ENCODE data around the gene RCAN2.

RCAN2 gene

GRCh38 chr6:46221222-46221793 is 269.9 kb downstream of the RCAN2 start:
- DNase-seq (ENCODE audit: insufficient read length, low spot score) (peak; percentile 25), FAIRE-seq (peak; percentile 89)

- no peak for FAIRE-seq
Measured at GRCh38 chr6:46220352-46221221, 270.7 kb downstream of the RCAN2 start.

GRCh38 chr6:46219661-46220060 is 271.6 kb downstream of the RCAN2 start:
- DNase-seq (ENCODE audit: insufficient read length, low spot score) (no peak), FAIRE-seq (peak; percentile 64)

More at GRCh38 chr6:46220352-46221221, 270.7 kb downstream of the RCAN2 start:
- DNase-seq (ENCODE audit: insufficient read length, low spot score), result peak; percentile 4

- no peak for FAIRE-seq
- DNase-seq (ENCODE audit: insufficient read length, low spot score), result no peak
Measured at GRCh38 chr6:46218457-46218856, 272.8 kb downstream of the RCAN2 start.

- peak; percentile 85 for FAIRE-seq
- peak; percentile 6 for DNase-seq (ENCODE audit: insufficient read length, low spot score)
Measured at GRCh38 chr6:46217671-46218131, 273.5 kb downstream of the RCAN2 start.

GRCh38 chr6:46216879-46217278 is 274.4 kb downstream of the RCAN2 start:
- DNase-seq (ENCODE audit: insufficient read length, low spot score) (no peak), FAIRE-seq (no peak)

GRCh38 chr6:46215777-46216176 is 275.5 kb downstream of the RCAN2 start:
- FAIRE-seq, result no peak
- DNase-seq (ENCODE audit: insufficient read length, low spot score), result no peak

GRCh38 chr6:46215213-46215612 is 276.0 kb downstream of the RCAN2 start:
- FAIRE-seq, result no peak

GRCh38 chr6:46211917-46212316 is 279.3 kb downstream of the RCAN2 start:
- DNase-seq (ENCODE audit: insufficient read length, low spot score), result no peak
- no peak for FAIRE-seq

More at GRCh38 chr6:46215213-46215612, 276.0 kb downstream of the RCAN2 start:
- DNase-seq (ENCODE audit: insufficient read length, low spot score), result no peak

GRCh38 chr6:46210294-46210693 is 281.0 kb downstream of the RCAN2 start:
- no peak for FAIRE-seq

GRCh38 chr6:46208303-46208702 is 282.9 kb downstream of the RCAN2 start:
- no peak for FAIRE-seq

More at GRCh38 chr6:46210294-46210693, 281.0 kb downstream of the RCAN2 start:
- DNase-seq (ENCODE audit: insufficient read length, low spot score), result no peak

GRCh38 chr6:46207174-46207573 is 284.1 kb downstream of the RCAN2 start:
- FAIRE-seq (no peak), DNase-seq (ENCODE audit: insufficient read length, low spot score) (no peak)

More at GRCh38 chr6:46208303-46208702, 282.9 kb downstream of the RCAN2 start:
- DNase-seq (ENCODE audit: insufficient read length, low spot score), result no peak

- no peak for FAIRE-seq
- DNase-seq (ENCODE audit: insufficient read length, low spot score), result no peak
Measured at GRCh38 chr6:46204880-46205650, 286.2 kb downstream of the RCAN2 start.

GRCh38 chr6:46203391-46204177 is 287.7 kb downstream of the RCAN2 start:
- no peak for FAIRE-seq

GRCh38 chr6:46201702-46202101 is 289.5 kb downstream of the RCAN2 start:
- DNase-seq (ENCODE audit: insufficient read length, low spot score) (no peak), FAIRE-seq (no peak)

More at GRCh38 chr6:46203391-46204177, 287.7 kb downstream of the RCAN2 start:
- DNase-seq (ENCODE audit: insufficient read length, low spot score), result no peak

GRCh38 chr6:46199387-46199786 is 291.9 kb downstream of the RCAN2 start:
- FAIRE-seq, result no peak
- DNase-seq (ENCODE audit: insufficient read length, low spot score), result no peak

- no peak for DNase-seq (ENCODE audit: insufficient read length, low spot score)
- FAIRE-seq, result no peak
Measured at GRCh38 chr6:46191961-46192360, 299.3 kb downstream of the RCAN2 start.

GRCh38 chr6:46190889-46191288 is 300.4 kb downstream of the RCAN2 start:
- FAIRE-seq (no peak), DNase-seq (ENCODE audit: insufficient read length, low spot score) (no peak)

GRCh38 chr6:46189726-46190125 is 301.5 kb downstream of the RCAN2 start:
- FAIRE-seq (no peak), DNase-seq (ENCODE audit: insufficient read length, low spot score) (no peak)

GRCh38 chr6:46186583-46186982 is 304.7 kb downstream of the RCAN2 start:
- DNase-seq (ENCODE audit: insufficient read length, low spot score) (no peak), FAIRE-seq (no peak)

All from GM19239 (cell line).